ENCODE data around the gene TMEM132E.

DNA sequence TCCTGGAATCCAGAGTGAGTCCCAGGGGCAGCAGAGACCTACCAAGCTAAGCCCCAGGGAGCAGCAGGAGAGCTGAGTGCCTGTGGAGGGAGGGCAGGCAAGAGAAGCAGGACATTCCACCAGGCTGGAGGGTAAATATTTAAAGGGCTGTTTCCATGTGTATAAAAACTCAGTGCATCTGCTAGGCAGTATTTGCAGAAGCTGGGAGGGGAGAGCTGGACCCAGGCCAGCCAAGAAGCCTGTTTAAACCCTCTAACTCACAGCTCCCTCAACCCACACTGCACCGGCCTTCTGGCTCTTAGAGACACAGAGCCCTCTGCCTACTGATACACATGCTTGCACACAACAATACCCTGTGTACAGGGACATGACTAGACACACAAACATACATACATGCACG is 22.5 kb upstream of the TMEM132E start:
- TF ChIP-seq, protein P1, sequence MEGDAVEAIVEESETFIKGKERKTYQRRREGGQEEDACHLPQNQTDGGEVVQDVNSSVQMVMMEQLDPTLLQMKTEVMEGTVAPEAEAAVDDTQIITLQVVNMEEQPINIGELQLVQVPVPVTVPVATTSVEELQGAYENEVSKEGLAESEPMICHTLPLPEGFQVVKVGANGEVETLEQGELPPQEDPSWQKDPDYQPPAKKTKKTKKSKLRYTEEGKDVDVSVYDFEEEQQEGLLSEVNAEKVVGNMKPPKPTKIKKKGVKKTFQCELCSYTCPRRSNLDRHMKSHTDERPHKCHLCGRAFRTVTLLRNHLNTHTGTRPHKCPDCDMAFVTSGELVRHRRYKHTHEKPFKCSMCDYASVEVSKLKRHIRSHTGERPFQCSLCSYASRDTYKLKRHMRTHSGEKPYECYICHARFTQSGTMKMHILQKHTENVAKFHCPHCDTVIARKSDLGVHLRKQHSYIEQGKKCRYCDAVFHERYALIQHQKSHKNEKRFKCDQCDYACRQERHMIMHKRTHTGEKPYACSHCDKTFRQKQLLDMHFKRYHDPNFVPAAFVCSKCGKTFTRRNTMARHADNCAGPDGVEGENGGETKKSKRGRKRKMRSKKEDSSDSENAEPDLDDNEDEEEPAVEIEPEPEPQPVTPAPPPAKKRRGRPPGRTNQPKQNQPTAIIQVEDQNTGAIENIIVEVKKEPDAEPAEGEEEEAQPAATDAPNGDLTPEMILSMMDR (IDR thresholded peaks at IDR 0.05), result no peak
- no peak for TF ChIP-seq EP300 (IDR thresholded peaks at IDR 0.05)
- no peak for TF ChIP-seq POLR2A (IDR thresholded peaks at IDR 0.05)

Measured in suprapubic skin (tissue), 3 donors.